ENCODE data around the gene MYO7B.

The MYO7B gene

DNA sequence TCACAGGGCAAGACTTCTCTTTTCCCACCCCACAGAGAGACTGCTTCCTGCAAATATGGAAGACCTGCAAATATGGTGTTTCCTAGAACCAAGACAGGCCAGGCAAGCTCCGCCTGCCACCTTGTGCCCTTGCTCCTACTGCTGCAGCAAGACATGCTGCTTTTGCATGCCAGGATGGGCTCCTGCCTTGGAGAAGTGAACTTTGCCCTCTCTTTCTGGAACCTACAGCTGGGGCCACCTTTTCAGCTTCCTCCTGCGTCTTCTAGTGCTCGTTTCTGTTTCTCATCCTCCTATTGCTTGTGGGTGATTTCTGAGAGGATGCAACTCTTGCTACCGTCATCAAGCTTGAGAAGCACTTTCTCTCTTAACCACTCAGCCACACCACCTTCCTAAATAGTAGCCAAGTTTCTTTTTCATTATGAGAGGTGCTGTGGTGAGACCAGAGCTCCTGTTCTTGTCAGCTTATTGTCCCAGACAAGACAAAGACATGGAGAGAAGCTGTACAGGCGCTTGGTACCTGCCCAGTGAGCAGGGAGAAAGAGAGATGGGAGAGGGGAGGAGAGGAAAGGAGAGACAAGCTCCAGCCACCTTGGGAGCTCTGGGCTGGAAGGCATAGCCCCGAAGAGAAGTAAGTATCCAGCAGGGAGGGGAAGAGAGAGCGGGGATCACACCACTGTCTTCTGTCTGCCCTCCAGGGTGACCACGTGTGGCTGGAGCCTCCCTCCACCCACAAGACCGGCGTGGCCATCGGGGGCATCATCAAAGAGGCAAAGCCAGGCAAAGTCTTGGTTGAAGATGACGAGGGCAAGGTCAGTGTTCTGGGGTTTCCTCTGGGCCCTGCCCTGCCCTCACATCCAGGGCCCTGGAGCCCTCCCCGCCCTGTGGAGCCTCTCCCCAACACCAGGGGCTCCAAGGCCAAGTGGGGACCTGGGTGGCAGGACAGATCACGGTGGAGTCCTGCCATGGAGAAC lies 28.3 kb downstream of the MYO7B start:
- TF ChIP-seq ZC3H10 (CRISPR knock-in tag; IDR thresholded peaks at IDR 0.05) (no peak), CSDC2 (CRISPR knock-in tag; IDR thresholded peaks at IDR 0.05) (no peak), OSR1 (CRISPR knock-in tag; IDR thresholded peaks at IDR 0.05) (no peak), BACH2 (CRISPR knock-in tag; IDR thresholded peaks at IDR 0.05; ENCODE audit: borderline replicate concordance) (no peak), ARNTL (CRISPR knock-in tag; IDR thresholded peaks at IDR 0.05; ENCODE audit: borderline replicate concordance, low read depth) (no peak), ZNF8 (CRISPR knock-in tag; IDR thresholded peaks at IDR 0.05) (no peak), PPARA (CRISPR knock-in tag; IDR thresholded peaks at IDR 0.05; ENCODE audit: borderline replicate concordance) (no peak), ZNF70 (CRISPR knock-in tag; IDR thresholded peaks at IDR 0.05) (no peak), TOX (CRISPR knock-in tag; IDR thresholded peaks at IDR 0.05; ENCODE audit: borderline replicate concordance) (no peak), ESRRG (CRISPR knock-in tag; IDR thresholded peaks at IDR 0.05) (no peak), SNAI2 (CRISPR knock-in tag; IDR thresholded peaks at IDR 0.05) (no peak)
- TF ChIP-seq, protein P1, sequence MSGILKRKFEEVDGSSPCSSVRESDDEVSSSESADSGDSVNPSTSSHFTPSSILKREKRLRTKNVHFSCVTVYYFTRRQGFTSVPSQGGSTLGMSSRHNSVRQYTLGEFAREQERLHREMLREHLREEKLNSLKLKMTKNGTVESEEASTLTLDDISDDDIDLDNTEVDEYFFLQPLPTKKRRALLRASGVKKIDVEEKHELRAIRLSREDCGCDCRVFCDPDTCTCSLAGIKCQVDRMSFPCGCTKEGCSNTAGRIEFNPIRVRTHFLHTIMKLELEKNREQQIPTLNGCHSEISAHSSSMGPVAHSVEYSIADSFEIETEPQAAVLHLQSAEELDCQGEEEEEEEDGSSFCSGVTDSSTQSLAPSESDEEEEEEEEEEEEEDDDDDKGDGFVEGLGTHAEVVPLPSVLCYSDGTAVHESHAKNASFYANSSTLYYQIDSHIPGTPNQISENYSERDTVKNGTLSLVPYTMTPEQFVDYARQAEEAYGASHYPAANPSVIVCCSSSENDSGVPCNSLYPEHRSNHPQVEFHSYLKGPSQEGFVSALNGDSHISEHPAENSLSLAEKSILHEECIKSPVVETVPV (CRISPR knock-in tag; IDR thresholded peaks at IDR 0.05): no peak
- TF ChIP-seq, protein P2, sequence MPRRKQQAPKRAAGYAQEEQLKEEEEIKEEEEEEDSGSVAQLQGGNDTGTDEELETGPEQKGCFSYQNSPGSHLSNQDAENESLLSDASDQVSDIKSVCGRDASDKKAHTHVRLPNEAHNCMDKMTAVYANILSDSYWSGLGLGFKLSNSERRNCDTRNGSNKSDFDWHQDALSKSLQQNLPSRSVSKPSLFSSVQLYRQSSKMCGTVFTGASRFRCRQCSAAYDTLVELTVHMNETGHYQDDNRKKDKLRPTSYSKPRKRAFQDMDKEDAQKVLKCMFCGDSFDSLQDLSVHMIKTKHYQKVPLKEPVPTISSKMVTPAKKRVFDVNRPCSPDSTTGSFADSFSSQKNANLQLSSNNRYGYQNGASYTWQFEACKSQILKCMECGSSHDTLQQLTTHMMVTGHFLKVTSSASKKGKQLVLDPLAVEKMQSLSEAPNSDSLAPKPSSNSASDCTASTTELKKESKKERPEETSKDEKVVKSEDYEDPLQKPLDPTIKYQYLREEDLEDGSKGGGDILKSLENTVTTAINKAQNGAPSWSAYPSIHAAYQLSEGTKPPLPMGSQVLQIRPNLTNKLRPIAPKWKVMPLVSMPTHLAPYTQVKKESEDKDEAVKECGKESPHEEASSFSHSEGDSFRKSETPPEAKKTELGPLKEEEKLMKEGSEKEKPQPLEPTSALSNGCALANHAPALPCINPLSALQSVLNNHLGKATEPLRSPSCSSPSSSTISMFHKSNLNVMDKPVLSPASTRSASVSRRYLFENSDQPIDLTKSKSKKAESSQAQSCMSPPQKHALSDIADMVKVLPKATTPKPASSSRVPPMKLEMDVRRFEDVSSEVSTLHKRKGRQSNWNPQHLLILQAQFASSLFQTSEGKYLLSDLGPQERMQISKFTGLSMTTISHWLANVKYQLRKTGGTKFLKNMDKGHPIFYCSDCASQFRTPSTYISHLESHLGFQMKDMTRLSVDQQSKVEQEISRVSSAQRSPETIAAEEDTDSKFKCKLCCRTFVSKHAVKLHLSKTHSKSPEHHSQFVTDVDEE (CRISPR knock-in tag; IDR thresholded peaks at IDR 0.05): no peak
- TF ChIP-seq, protein P3, sequence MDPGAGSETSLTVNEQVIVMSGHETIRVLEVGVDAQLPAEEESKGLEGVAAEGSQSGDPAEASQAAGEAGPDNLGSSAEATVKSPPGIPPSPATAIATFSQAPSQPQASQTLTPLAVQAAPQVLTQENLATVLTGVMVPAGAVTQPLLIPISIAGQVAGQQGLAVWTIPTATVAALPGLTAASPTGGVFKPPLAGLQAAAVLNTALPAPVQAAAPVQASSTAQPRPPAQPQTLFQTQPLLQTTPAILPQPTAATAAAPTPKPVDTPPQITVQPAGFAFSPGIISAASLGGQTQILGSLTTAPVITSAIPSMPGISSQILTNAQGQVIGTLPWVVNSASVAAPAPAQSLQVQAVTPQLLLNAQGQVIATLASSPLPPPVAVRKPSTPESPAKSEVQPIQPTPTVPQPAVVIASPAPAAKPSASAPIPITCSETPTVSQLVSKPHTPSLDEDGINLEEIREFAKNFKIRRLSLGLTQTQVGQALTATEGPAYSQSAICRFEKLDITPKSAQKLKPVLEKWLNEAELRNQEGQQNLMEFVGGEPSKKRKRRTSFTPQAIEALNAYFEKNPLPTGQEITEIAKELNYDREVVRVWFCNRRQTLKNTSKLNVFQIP (CRISPR knock-in tag; IDR thresholded peaks at IDR 0.05; ENCODE audit: borderline replicate concordance, low read depth): no peak
- ATAC-seq: no peak

DNA sequence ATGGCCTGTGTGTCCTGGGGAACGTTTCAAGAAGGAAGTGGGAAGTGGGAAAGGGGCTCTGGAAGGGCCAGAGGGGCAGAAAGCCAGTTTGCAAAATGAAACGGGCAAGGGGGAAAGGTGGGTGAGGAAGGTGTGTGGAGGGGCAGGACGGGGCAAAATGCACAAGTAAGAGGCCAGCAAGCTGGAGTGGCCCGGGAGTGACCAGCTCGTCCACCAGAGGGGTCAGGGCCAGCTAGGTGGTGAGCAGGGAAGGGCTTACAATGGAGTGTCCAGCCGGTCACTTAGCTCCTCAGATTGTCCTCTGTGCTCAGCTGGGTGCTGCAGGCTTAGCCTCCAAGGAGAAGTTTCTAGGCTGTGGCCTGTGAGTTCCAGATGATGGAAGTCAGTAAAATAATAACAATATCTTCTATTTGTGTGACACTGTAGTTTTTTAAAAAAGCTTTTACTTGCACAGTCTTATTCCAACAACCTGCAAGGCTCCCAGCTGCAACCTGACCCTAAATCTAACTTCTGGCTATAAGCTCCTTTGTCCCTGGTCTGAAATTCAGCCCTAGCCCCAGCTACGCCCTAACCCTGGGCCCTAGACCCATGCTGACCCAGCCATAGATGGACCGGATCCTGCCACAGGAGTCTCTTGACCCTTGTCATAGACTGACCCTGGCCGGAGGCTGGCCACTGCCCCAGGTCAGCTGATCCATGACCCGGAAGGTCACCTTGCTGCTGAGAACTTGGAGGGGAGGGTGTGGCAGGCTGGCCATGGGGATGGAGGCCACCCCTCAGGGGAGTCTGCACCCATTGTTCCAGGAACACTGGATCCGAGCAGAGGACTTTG lies 29.2 kb downstream of the MYO7B start:
- no peak for ATAC-seq
- no peak for TF ChIP-seq ISL1 (CRISPR knock-in tag; IDR thresholded peaks at IDR 0.05)
- TF ChIP-seq, protein P2 (CRISPR knock-in tag; IDR thresholded peaks at IDR 0.05): no peak

DNA sequence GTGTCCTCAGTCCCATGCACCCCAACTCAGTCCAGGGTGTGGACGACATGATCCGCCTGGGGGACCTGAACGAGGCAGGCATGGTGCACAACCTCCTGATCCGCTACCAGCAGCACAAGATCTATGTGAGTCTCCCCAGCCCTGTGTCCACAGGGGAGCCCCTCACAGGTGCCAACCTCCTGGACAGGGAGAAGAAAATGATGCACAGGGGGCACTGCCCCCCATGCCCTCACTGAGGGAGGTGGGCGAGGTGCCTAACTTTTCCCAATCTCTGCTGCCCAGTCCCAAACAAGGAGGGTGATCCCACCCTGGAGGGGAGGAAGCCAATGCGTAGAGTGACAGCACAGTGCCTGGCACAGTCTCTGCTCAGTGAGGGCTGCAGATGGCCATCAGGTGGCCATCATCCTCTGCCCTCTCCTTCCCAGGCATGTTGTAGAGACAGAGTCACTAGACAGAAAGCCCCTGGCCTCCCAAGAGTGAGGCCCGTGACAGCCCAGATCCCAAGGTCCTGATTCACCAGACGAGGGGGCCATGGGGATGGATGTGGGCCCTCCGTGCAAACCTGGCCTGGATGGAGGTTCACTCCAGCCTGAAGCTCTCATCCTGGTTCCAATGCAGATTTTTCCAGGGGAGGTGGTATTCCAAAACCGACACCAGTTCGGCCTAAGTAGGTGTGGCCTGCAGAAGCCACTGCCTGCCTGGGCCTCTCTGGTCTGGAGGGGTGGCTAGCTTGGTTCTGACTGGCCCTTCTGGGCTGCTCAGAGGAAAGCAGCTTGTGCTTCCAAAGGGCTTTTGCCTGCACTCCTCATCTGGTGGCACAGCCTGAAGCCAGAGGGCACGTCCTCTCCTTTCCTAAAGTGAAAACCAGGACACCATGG lies 30.0 kb downstream of the MYO7B start:
- no peak for ATAC-seq
- TF ChIP-seq TCF4 (CRISPR knock-in tag; IDR thresholded peaks at IDR 0.05; ENCODE audit: borderline replicate concordance) (no peak), SNAI2 (CRISPR knock-in tag; IDR thresholded peaks at IDR 0.05) (no peak), TOX (CRISPR knock-in tag; IDR thresholded peaks at IDR 0.05; ENCODE audit: borderline replicate concordance) (no peak), ISL1 (CRISPR knock-in tag; IDR thresholded peaks at IDR 0.05) (no peak), RARB (CRISPR knock-in tag; IDR thresholded peaks at IDR 0.05) (no peak), GLIS3 (CRISPR knock-in tag; IDR thresholded peaks at IDR 0.05) (no peak), ZNF565 (CRISPR knock-in tag; conservative IDR thresholded peaks at IDR 0.05; ENCODE audit: low read depth) (no peak), ZNF8 (CRISPR knock-in tag; IDR thresholded peaks at IDR 0.05) (no peak), ESRRG (CRISPR knock-in tag; IDR thresholded peaks at IDR 0.05) (no peak), PPARA (CRISPR knock-in tag; IDR thresholded peaks at IDR 0.05; ENCODE audit: borderline replicate concordance) (no peak), ZC3H10 (CRISPR knock-in tag; IDR thresholded peaks at IDR 0.05) (no peak), BACH2 (CRISPR knock-in tag; IDR thresholded peaks at IDR 0.05; ENCODE audit: borderline replicate concordance) (no peak), OSR1 (CRISPR knock-in tag; IDR thresholded peaks at IDR 0.05) (no peak), ARNTL (CRISPR knock-in tag; IDR thresholded peaks at IDR 0.05; ENCODE audit: borderline replicate concordance, low read depth) (no peak)
- TF ChIP-seq, protein P3 (CRISPR knock-in tag; IDR thresholded peaks at IDR 0.05; ENCODE audit: borderline replicate concordance, low read depth): no peak

All from SK-N-SH treated with all-trans-retinoic acid at 6 μM for 48 hours (cell line).